ENCODE data around the gene ZNF275. TPM values are rescaled to one million over a fixed set of nuclear protein-coding genes. Genes with fewer than 3 reads are reported as not detected.

Gene ZNF275
- total and polyA plus RNA-seq, 2 donors (not counting 3 experiments of a cell fraction or from before 2014, with no cell fraction given), result 10.3 to 11.0 TPM

DNA sequence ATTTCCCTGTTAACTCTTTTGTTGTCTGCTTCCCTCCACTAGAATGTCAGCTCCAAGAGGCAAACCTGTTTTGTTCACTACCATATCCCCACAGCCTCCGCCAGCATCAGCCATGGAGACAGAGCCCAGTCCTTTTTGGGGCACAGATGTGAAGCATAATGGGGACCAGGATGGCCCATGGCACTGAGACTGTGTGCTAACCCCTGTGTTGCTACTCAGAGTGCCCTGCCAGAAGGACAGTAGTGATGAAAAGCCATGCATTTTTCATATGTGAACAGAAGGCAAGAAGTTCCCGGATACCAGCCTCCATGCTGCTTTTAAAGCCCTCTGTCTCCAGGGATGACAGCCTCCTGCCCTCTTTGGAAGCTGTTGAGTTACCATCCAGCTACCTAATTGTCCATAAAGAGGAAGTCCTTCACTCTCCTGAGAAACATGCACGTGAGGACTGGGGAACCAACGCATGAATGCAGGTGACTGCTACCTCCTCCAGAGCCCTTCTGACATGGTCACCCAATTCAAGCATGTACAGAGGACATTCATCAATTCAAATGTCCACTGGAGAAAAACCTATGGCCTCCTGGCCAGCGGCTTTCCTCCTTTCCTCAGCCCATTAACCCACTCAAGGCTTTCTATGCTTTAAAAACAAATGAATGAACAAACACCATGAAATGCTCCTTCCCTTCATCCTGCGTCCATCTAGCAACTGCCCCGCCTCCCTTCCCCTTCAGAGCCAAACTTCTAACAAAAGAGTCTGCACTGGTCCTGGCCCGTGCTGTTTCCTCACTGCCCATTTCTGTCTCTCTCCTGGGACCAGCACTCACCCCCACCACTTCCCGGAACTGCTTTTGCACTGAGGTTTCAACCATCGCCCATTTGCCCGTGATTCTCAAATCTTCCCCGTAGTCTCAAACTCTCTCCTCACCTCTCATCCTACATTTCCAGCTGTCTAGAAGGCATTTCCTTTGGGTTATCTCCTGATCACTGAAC is 30.4 kb upstream of the ZNF275 start:
- Histone ChIP-seq H2AFZ (ENCODE audit: low read depth, low read length) (no peak overlapping the region), H3K4me2 (ENCODE audit: insufficient read depth, low read length) (no peak overlapping the region), H3K9me1 (replicated peaks; ENCODE audit: control insufficient read depth, extremely low read depth, insufficient read depth, low read length) (no peaks in the 10 kb centered on the region), H3K9me3 (replicated peaks; ENCODE audit: control insufficient read depth, insufficient read depth, low read length) (no peaks in the 10 kb centered on the region), H3K4me3 (replicated peaks in 1 of 3; ENCODE audit: insufficient read depth in 1 of 3, low read depth in 1 of 3, low read length in 3 of 3) (no peak overlapping the region), H3K4me1 (ENCODE audit: control insufficient read depth, extremely low read depth, insufficient read depth, low read length) (no peaks in the 10 kb centered on the region), H3K27me3 (ENCODE audit: control insufficient read depth in 2 of 2, insufficient read depth in 2 of 2, low read length in 2 of 2) (peaks cover 0 to 2% of the 10 kb centered on the region in 2 experiments), H3K27ac (ENCODE audit: insufficient read depth, low read depth, low read length) (no peak overlapping the region), H3K9ac (replicated peaks; ENCODE audit: extremely low read depth, insufficient read depth, low read length) (no peak overlapping the region), H4K20me1 (replicated peaks; ENCODE audit: control insufficient read depth, extremely low read depth, insufficient read depth, low read length) (no peaks in the 10 kb centered on the region), H3K79me2 (ENCODE audit: control insufficient read depth, insufficient read depth, low read length) (no peaks in the 10 kb centered on the region), H3K36me3 (ENCODE audit: control insufficient read depth in 2 of 2, extremely low read depth in 1 of 2, insufficient read depth in 2 of 2, low read length in 2 of 2) (no peaks in the 10 kb centered on the region)
- dilution Hi-C loops (cut with MboI; ENCODE audit: extremely low pct_ligation_motif_present, low sequenced_read_pairs), result no loop called here
- intact Hi-C loops (cut with micrococcal nuclease), result no loop called here
- ChIA-PET CTCF (no interaction called here), POLR2A (no interaction called here)
- no TSS peak for BruUV-seq (replicated peaks)
- DNase-seq (ENCODE audit: low read depth, low spot score), result no peak
- no peak for FAIRE-seq
- TF ChIP-seq MAX (IDR thresholded peaks at IDR 0.05; ENCODE audit: insufficient read depth, insufficient read length), result no peak
- TF ChIP-seq GATA2 (IDR thresholded peaks at IDR 0.05; ENCODE audit: insufficient read depth, insufficient read length, low read depth, low read length), result no peak
- no peak for TF ChIP-seq FOS (IDR thresholded peaks at IDR 0.05; ENCODE audit: borderline replicate concordance, insufficient read depth, low read length)
- no peak for TF ChIP-seq CTCF (IDR thresholded peaks at IDR 0.05; ENCODE audit: extremely low read depth in 1 of 2, insufficient read depth in 1 of 2, low read depth in 1 of 2, low read length in 2 of 2)
- no peak for TF ChIP-seq MYC (IDR thresholded peaks at IDR 0.05; ENCODE audit: low read depth, low read length)
- TF ChIP-seq POLR2A (IDR thresholded peaks at IDR 0.05; ENCODE audit: low read depth, low read length), result no peak
- no peak for TF ChIP-seq POLR2AphosphoS5 (IDR thresholded peaks at IDR 0.05; ENCODE audit: insufficient read depth, low read depth, low read length)
